OCI-LY7 (cell line): ENCODE results near the gene IFNGR2.

Experiments used
- EZH2phosphoT487 ChIP-seq: fragments of 200-600 bp; sonication (generic); IDR thresholded peaks from 2 replicates; pipeline ENCODE4 v1.6.1; 2018; ENCODE audit warnings: low read depth, borderline replicate concordance, mild to moderate bottlenecking, mixed run types, antibody characterized with exemption, low read length, moderate library complexity, mixed read lengths
- TF ChIP-seq, protein P1 (sequence below): fragments of 200-600 bp; sonication (generic); conservative IDR thresholded peaks from 2 replicates; pipeline ENCODE4 v1.5.1; 2014; ENCODE audit warnings: mild to moderate bottlenecking, antibody characterized with exemption, low read length, moderate library complexity, mixed read lengths

DNA sequence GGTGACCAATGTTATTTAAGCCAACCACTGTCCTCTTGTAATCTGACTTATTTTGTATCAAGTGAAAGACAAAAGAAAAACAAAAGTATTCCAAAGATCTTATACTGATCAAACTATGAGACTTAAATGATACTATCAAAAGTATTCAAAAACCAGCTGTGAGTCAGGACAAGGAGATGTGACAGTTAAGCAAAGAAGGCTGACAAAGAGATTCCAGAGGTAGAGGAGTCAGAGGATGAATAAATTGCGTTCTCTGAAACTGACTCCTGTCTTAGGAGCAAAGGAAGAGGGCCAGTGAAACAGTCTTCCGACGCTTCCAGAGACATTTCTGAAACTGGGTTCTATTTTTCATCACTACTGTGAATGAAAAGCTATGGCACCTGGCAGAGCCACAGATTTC is 55.6 kb downstream of the IFNGR2 start:
- TF ChIP-seq, protein P1, sequence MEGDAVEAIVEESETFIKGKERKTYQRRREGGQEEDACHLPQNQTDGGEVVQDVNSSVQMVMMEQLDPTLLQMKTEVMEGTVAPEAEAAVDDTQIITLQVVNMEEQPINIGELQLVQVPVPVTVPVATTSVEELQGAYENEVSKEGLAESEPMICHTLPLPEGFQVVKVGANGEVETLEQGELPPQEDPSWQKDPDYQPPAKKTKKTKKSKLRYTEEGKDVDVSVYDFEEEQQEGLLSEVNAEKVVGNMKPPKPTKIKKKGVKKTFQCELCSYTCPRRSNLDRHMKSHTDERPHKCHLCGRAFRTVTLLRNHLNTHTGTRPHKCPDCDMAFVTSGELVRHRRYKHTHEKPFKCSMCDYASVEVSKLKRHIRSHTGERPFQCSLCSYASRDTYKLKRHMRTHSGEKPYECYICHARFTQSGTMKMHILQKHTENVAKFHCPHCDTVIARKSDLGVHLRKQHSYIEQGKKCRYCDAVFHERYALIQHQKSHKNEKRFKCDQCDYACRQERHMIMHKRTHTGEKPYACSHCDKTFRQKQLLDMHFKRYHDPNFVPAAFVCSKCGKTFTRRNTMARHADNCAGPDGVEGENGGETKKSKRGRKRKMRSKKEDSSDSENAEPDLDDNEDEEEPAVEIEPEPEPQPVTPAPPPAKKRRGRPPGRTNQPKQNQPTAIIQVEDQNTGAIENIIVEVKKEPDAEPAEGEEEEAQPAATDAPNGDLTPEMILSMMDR, result no peak
- TF ChIP-seq EZH2phosphoT487, result no peak
